Lung (tissue), 12 donors: ENCODE results near the gene TOR1A. TPM values are rescaled to one million over a fixed set of nuclear protein-coding genes. Genes with fewer than 3 reads are reported as not detected.
A peak's percentile ranks its signal among the peaks of the same experiment; 100 is the strongest.

Experiments
- ATAC-seq: fragments of 200-7000 bp; cut with Tn5 transposase; one replicate; pipeline ENCODE4 v1.9.1; 2020; ENCODE audit warnings: moderate number of reproducible peaks; ENCODE audit not compliant: insufficient read depth, low FRiP score
- DNase-seq, 3 donors: peaks; one replicate each; pipeline ENCODE4 v3.0.0-alpha.2; 2013 to 2017
- H3K27ac ChIP-seq, 2 donors: one replicate each; pipeline ENCODE4 v1.5.1; 2013; ENCODE audit warnings: mild to moderate bottlenecking in 2 of 2, moderate library complexity in 2 of 2, control low read depth in 1 of 2, inconsistent platforms in 1 of 2, low read depth in 1 of 2, low read length in 1 of 2
- H3K27me3 ChIP-seq, 3 donors: one replicate each; pipeline ENCODE4 v1.5.1; 2013; ENCODE audit warnings: low read length in 2 of 3; ENCODE audit not compliant: control insufficient read depth in 3 of 3, insufficient read depth in 3 of 3
- H3K36me3 ChIP-seq, 4 donors: one replicate each; pipeline ENCODE4 v1.5.1; 2013; ENCODE audit warnings: low read length in 4 of 4, mild to moderate bottlenecking in 1 of 4, moderate library complexity in 1 of 4; ENCODE audit not compliant: control insufficient read depth in 4 of 4, insufficient read depth in 4 of 4
- H3K4me1 ChIP-seq, 5 donors: one replicate each; pipeline ENCODE4 v1.5.1; 2013; ENCODE audit warnings: low read length in 5 of 5, mild to moderate bottlenecking in 2 of 5, moderate library complexity in 1 of 5; ENCODE audit not compliant: control insufficient read depth in 5 of 5, insufficient read depth in 5 of 5
- H3K4me3 ChIP-seq: one replicate; pipeline ENCODE4 v1.5.1; 2013; ENCODE audit warnings: mild to moderate bottlenecking, control low read depth, moderate library complexity
- H3K9ac ChIP-seq, 2 donors: one replicate each; pipeline ENCODE4 v1.5.1; 2013; ENCODE audit warnings: low read length in 2 of 2, control low read depth in 1 of 2; ENCODE audit not compliant: insufficient read depth in 1 of 2
- H3K9me3 ChIP-seq, 4 donors: one replicate each; pipeline ENCODE4 v1.5.1; 2013; ENCODE audit warnings: low read length in 3 of 4, mild to moderate bottlenecking in 1 of 4, moderate library complexity in 1 of 4; ENCODE audit not compliant: control insufficient read depth in 4 of 4, insufficient read depth in 3 of 4
- WGBS, 2 donors: extraction: QIAGEN DNeasy Blood & Tissue Kit; methylation state at CpG; one replicate each; pipeline ENCODE4 v1.1.7; 2013; 5-methylcytosine and 5-hydroxymethylcytosine counted together
- polyA plus RNA-seq, 2 donors: library from polyadenylated mRNA; stranded (reverse); fragments of 200-250 nt; gene quantifications; one replicate each; pipeline ENCODE4 v1.2.1, GENCODE V29; 2013
- total RNA-seq, 2 donors: library from RNA; depleted of rRNA in 1 of 2; stranded (reverse); fragments of >200 nt in 1 of 2; gene quantifications; one replicate each; pipeline ENCODE4 v1.2.1, GENCODE V29; 2014 to 2021
- TF ChIP-seq, protein P1 (sequence below): IDR thresholded peaks from 2 replicates; pipeline ENCODE4 v1.5.1; 2012; ENCODE audit warnings: mild to moderate bottlenecking; ENCODE audit errors: control extremely low read depth, extremely low read depth
- donor health status: control.
- donor health status: control.
- donor health status: Bipolar disorder and iron deficiency.
- donor health status: healthy.
- donor health status: DM: yes; HTN: yes; CAD: no.

The TOR1A gene
- total and polyA plus RNA-seq, 4 donors: 19.1 to 41.8 (median 28.4) TPM

DNA sequence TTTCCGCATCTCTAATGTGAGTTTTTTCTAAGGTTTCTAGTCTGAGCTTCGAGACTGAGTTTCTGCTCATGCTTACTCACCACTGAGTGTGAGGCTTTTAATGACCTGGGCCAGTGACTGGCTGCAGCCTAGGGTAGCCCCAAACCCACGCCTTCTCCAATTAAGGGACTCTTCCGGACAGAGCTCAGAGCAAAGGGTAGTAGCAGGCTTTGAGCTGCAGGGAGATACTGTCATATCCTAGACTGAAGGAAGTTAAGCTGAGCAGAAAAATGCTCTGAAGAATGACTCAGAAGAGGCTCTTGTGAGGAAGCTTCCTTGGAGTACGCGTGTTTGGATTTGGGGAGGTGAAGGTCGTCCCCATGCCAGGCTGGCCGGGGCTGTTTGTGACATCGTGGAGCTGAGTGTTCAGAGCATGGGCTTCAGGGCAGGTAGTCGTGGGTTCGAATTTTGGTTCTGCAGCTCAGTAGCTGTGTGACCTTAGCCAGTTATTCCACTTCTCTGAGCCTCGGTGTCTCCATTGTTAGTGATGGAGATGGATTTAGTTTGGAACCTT, 14.8 kb upstream of the TOR1A start:
- H3K27me3 ChIP-seq: no peaks in the 10 kb centered on the region
- H3K9ac ChIP-seq: no peak overlapping the region
- H3K9me3 ChIP-seq: no peaks in the 10 kb centered on the region
- no peak overlapping the region for H3K27ac ChIP-seq
- peaks cover 0 to 2% (median under 1%) of the 10 kb centered on the region in 4 donors for H3K36me3 ChIP-seq
- TF ChIP-seq, protein P1, sequence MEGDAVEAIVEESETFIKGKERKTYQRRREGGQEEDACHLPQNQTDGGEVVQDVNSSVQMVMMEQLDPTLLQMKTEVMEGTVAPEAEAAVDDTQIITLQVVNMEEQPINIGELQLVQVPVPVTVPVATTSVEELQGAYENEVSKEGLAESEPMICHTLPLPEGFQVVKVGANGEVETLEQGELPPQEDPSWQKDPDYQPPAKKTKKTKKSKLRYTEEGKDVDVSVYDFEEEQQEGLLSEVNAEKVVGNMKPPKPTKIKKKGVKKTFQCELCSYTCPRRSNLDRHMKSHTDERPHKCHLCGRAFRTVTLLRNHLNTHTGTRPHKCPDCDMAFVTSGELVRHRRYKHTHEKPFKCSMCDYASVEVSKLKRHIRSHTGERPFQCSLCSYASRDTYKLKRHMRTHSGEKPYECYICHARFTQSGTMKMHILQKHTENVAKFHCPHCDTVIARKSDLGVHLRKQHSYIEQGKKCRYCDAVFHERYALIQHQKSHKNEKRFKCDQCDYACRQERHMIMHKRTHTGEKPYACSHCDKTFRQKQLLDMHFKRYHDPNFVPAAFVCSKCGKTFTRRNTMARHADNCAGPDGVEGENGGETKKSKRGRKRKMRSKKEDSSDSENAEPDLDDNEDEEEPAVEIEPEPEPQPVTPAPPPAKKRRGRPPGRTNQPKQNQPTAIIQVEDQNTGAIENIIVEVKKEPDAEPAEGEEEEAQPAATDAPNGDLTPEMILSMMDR: no peak
- no peak overlapping the region for H3K4me3 ChIP-seq
- no peak for ATAC-seq
- DNase-seq: no peak
- peaks cover 0 to 19% (median 8%) of the 10 kb centered on the region in 5 donors for H3K4me1 ChIP-seq
- WGBS, 2 donors: 88 to 89% methylated on average over 12 of the region's 12 CpGs

DNA sequence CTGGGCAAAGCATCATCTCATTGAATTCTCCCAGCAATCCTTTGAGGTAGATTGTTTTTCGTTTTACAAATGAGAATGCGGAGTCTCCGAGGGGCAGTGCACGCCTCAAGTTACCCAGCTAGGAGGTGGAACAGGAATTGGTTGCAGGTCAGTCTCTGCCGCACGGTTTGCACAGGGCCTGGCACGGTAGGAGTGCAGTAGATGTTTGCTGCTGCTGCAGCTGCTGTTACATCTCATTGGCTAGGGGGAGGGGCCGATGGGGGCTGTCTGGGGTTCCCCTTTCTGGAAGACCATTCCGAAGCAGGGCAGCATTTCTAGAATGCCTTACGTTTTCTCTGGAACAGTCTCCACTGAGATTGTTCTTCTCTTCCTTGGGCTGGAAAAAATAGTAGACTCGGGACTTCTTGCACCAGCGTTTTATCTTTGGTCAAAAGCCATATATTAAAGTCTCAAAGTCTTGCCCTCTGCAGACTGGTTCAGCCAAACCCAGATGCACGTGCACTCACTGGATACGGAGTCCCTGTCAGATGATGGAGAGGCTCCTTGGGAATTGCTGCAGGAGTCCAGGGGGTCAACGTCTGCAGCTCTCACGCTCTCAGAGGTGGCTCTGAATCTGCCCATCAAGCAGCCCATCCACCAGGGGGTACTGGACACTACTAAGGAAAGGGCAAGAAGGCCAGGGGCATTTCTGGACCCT, 12.5 kb upstream of the TOR1A start:
- Histone ChIP-seq H3K36me3 (peaks cover 0 to 14% (median 2%) of the 10 kb centered on the region in 4 donors), H3K9ac (peak overlapping the region; percentile 27 to 46), H3K9me3 (no peaks in the 10 kb centered on the region), H3K4me1 (peaks cover 0 to 19% (median 8%) of the 10 kb centered on the region in 5 donors), H3K27me3 (no peaks in the 10 kb centered on the region), H3K27ac (no peak overlapping the region), H3K4me3 (no peak overlapping the region)
- TF ChIP-seq, protein P1: no peak
- ATAC-seq (no peak), DNase-seq (peak in 1 of 3 donors; percentile 10)
- WGBS, 2 donors: 26 to 39% methylated on average over 16 of the region's 16 CpGs

DNA sequence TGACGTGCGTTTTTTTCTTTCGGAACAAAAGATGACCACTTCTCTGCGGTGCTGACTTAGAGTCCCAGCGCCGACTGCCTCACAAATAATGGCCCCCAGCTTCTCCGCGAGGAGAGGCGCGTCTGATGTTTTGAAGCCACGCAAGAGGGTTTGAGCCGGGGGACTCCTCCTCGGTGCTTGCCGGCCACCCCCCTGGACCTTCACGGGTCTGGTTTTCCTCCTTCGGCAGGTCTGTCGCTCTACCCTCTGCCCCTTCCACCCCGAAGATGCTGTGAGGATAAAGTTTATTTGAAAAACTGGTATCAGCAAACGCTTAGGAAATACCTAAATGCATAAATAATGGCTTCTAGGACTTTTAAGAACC, 11.9 kb upstream of the TOR1A start:
- ATAC-seq (no peak), DNase-seq (no peak)
- Histone ChIP-seq H3K4me3 (peak overlapping the region; percentile 93), H3K27me3 (no peaks in the 10 kb centered on the region), H3K9ac (peak overlapping the region; percentile 27 to 46), H3K27ac (peak overlapping the region; percentile 77 to 84), H3K36me3 (peaks cover 0 to 14% (median 5%) of the 10 kb centered on the region in 4 donors), H3K9me3 (no peaks in the 10 kb centered on the region), H3K4me1 (peaks cover 0 to 19% (median 8%) of the 10 kb centered on the region in 5 donors)
- TF ChIP-seq, protein P1: no peak
- WGBS, 2 donors: 0 to 1% methylated on average over 19 of the region's 19 CpGs
